NCI-H82 (cell line): Measurements from ENCODE around the gene ENTHD1.
A peak's percentile ranks its signal among the peaks of the same experiment; 100 is the strongest.

Experiments
- DNase-seq: peaks from one replicate; lab custom pipeline; 2025; lab: John Stamatoyannopoulos, UW

The ENTHD1 gene

GRCh38 chr22:39713799-39714290 lies 179.7 kb downstream of the ENTHD1 start:
- no peak for DNase-seq

DNA sequence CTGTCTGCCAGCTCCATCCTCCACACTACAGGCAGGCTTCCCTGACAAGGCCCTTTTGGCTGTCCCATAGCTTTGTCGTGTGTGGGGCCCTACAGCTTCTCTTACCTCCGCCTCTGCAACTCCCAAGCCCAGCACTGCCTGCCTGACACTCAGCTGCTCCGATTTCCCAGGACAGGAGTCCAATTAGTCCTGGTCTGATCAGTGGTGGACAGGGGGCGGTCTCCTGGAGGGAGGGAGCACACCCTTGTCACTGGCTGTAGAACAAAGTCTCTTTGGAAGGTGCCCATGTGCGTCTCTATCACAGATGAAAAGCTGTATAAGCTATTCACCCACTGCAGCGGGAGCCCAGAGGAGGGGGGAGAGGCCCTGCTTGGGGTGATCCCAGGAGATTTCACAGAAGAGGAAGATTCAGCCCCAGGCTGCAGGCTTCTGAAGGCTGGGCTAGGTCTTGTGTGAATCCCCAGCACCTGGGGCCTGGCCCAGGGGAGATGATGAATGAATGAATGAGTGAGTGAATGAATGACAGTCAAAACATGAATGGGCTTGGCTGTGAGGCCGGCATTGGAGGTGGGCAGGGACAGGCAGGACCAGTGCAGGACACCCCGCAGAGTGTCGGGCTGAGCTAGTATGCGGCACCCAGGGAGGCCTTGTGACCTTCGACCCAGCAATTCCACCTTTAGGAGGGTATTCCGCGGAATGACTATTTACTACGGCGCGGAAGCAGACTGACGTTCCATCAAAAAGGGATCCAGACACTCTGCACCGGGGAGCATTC lies 180.6 kb downstream of the ENTHD1 start:
- no peak for DNase-seq

GRCh38 chr22:39712081-39712480 lies 181.5 kb downstream of the ENTHD1 start:
- no peak for DNase-seq

- no peak for DNase-seq
Observed at GRCh38 chr22:39710380-39711150, 183.0 kb downstream of the ENTHD1 start.

GRCh38 chr22:39707816-39708215 lies 185.7 kb downstream of the ENTHD1 start:
- DNase-seq, result peak; percentile 85

DNA sequence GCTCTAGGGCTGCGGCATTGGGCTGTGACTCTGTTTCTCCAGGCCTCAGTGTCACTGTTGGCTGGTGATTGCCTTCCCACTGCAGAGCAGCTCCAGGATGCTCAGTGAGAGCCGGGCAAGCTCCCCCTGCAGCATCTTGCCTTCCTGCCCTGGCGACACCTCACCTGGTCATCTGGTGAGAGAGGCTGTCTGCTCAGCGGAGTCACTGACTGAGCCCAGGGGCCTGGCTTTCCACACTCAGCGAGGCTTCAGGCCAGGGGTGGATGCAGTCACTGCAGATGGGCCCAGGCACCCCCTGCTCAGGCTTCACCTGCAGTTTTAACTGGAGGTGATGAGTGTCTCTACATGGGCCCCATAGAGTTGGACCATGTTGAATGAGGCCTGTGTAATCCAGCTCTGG lies 186.2 kb downstream of the ENTHD1 start:
- DNase-seq, result peak; percentile 34

GRCh38 chr22:39706376-39707140 lies 187.0 kb downstream of the ENTHD1 start:
- DNase-seq, result no peak

GRCh38 chr22:39705386-39705785 lies 188.2 kb downstream of the ENTHD1 start:
- no peak for DNase-seq

DNA sequence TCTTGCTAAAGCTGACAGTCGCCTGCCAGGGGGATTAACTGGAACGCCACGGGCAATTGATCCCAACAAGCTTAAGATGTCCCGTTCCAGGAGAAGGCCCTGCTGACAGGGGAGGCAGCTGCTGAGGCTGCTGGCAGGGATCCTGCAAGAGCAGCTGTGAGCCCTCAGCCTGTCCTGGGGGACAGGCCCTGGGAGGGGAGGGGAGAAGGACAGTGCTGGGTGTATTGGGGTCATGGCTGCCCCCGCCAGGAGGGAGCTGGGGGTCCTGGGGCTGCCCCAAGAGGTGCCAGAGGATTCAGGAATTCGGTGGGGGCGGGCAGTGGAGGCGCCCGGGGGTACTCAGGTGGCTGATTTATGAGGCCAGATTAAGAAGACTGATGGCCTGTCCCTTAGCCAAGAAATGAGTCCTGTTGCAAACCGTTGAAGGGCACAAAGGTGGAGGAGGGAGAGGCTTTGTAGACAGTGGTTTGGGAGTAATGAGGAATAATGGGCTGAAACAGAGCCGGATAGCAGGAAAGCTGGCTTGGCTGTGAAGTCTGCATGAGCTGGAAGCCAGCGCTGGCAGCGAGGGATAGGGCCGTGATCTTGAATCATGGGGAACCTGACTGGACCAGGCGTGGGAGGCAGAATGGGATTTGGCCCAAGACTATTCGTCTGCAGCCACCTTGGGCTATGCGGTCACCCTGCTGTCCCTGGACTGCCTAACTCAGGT lies 189.5 kb downstream of the ENTHD1 start:
- peak; percentile 96 for DNase-seq

DNA sequence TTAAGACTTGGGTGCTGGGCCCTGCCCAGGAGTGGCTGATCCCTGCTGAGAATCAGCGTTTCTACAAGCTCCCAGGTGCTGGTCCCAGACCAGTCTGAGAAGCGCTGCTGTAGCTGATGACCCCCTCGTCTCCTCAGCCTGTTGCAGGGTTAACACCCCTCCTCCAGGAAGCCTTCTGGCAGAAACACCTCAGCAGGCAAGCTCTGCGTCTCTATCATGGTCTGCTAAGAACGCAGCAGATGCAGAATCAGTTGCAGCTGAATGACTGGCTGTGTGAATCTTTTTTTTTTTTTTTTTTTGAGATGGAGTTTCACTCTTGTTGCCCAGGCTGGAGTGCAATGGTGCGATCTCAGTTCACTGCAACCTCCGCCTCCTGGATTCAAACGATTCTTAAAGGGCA lies 190.5 kb downstream of the ENTHD1 start:
- peak; percentile 34 for DNase-seq

GRCh38 chr22:39700565-39700964 lies 193.0 kb downstream of the ENTHD1 start:
- no peak for DNase-seq

GRCh38 chr22:39699631-39700360 lies 193.8 kb downstream of the ENTHD1 start:
- DNase-seq, result no peak

DNA sequence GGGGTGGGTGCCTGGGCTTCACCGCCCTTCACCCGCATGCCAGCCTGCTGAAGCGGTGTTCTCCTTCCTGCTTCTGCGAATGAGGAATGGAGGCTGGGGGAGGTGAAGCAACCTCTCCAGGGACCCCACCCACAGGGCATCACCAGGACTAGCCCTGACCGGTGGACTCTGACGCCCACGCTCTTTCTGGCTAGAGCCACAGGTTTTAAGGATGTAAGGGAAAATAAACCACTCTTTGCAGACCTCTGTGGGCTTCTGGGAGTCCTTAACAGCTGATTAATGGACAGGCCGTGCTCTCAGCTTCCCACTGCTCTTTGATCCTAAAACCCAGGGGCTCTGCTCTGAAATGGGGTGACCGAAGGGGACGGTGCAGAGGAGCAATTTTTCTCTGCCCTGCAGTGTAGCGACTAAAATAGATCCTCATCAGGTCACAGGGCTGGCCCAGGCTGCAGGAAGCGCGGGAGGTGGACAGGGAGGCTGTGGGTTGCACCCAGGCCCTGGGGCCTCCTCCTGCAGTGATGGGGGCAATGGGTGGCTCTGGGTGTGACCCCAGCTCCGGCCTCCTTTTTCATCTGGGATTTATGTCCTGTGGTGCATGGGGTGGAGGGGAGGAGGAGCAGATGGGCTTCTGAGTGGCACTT lies 195.7 kb downstream of the ENTHD1 start:
- DNase-seq, result no peak

DNA sequence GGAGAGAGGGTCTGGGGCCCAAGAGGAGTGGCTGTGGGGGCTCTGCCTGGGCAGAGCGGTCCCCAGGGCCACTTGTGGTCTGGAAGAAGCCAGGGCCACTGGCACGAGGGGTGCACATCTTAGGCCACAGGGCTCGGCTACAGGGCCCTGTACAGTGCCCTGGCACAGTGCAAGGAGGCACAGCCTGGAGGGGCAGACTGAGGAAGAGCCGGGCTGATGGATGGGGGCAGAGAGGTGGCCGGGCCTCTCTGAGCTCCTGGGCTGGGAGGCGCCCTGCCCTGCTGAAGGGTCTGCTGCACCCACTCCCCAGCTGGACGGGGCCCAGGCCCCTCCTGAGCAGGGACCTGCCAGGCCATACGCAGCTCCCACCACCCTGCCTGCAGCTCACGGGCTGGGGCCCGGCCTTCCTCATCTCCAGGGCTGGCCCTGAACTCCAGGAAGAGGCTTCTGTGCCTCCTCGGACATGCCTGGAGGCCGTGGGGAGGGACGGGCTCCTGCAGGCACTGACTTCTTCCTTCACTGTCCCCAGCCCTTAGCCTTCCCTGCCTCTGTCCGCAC lies 199.5 kb downstream of the ENTHD1 start:
- DNase-seq, result no peak
